Prostate gland (tissue), 2 donors: Measurements from ENCODE around the gene HPS4.

Source experiments
- CTCF ChIP-seq, 4 experiments: fragments of 200-600 bp in 2 of 4; fragments of 450-650 bp in 2 of 4; sonication (generic) in 2 of 4; IDR thresholded peaks; 1 replicate in 3 of 4; 2 replicates in 1 of 4; pipeline ENCODE4 v1.5.1; 2016 to 2019; ENCODE audit warnings: antibody characterized with exemption in 4 of 4, mild to moderate bottlenecking in 2 of 4, moderate library complexity in 2 of 4
- POLR2A ChIP-seq: fragments of 450-650 bp; IDR thresholded peaks from one replicate; pipeline ENCODE4 v1.6.1; 2016; ENCODE audit warnings: antibody characterized with exemption, mild to moderate bottlenecking

GRCh38 chr22:26479043-26479791 lies 4.4 kb downstream of the HPS4 start:
- TF ChIP-seq POLR2A (no peak), CTCF (IDR thresholded peaks at IDR 0.05) (peak in 2 of 4 experiments; percentile 7 to 36)
